ENCODE measurements around the gene CDK13.

CDK13 gene

GRCh38 chr7:39958038-39958437 lies 8.0 kb downstream of the CDK13 start:
- TF ChIP-seq CTCF (IDR thresholded peaks at IDR 0.05; ENCODE audit: low read depth, low read length): no peak
- H3K4me3 ChIP-seq (ENCODE audit: low read depth, low read length): no peak overlapping the region

GRCh38 chr7:39967406-39968161 lies 17.5 kb downstream of the CDK13 start:
- no peak for TF ChIP-seq CTCF (IDR thresholded peaks at IDR 0.05; ENCODE audit: low read depth, low read length)
- H3K4me3 ChIP-seq (ENCODE audit: low read depth, low read length): no peak overlapping the region

DNA sequence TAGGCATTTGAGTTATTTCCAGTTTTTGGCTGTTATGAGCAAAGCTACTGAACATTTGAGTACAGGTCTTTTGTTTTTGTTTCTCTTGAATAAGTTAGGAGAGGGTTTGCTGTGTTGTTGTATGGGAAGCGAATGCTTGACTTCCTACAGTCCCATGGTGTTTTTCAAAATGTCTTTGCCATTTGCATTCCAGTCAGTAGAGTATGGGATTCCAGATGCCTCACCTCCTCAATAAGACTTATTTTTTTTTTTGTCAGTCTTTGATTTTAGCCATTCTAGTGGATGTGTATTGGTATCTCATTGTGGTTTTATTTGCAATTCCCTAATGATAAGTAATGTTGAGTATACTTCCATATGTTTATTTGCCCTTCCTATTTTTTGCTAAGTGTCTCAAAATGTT lies 19.4 kb downstream of the CDK13 start:
- no peak overlapping the region for H3K4me3 ChIP-seq (ENCODE audit: low read depth, low read length)
- no peak for TF ChIP-seq CTCF (IDR thresholded peaks at IDR 0.05; ENCODE audit: low read depth, low read length)

- H3K4me3 ChIP-seq (ENCODE audit: low read depth, low read length): no peak overlapping the region
- no peak for TF ChIP-seq CTCF (IDR thresholded peaks at IDR 0.05; ENCODE audit: low read depth, low read length)
Measured at GRCh38 chr7:39971924-39972323, 21.9 kb downstream of the CDK13 start.

- TF ChIP-seq CTCF (IDR thresholded peaks at IDR 0.05; ENCODE audit: low read depth, low read length): no peak
- H3K4me3 ChIP-seq (ENCODE audit: low read depth, low read length): no peak overlapping the region
Measured at GRCh38 chr7:39973801-39974200, 23.7 kb downstream of the CDK13 start.

- no peak overlapping the region for H3K4me3 ChIP-seq (ENCODE audit: low read depth, low read length)
- TF ChIP-seq CTCF (IDR thresholded peaks at IDR 0.05; ENCODE audit: low read depth, low read length): no peak
Measured at GRCh38 chr7:39978230-39978934, 28.3 kb downstream of the CDK13 start.

- no peak for TF ChIP-seq CTCF (IDR thresholded peaks at IDR 0.05; ENCODE audit: low read depth, low read length)
- H3K4me3 ChIP-seq (ENCODE audit: low read depth, low read length): no peak overlapping the region
Measured at GRCh38 chr7:39979406-39980073, 29.5 kb downstream of the CDK13 start.
